ENCODE data around the gene ABCA13.

ABCA13 gene

GRCh38 chr7:48285373-48285772, 114.1 kb downstream of the ABCA13 start:
- Histone ChIP-seq H3K9ac (no peak overlapping the region), H3K9me3 (ENCODE audit: control insufficient read depth, low read length) (no peaks in the 10 kb centered on the region), H2AFZ (no peak overlapping the region), H3K4me2 (ENCODE audit: low read length) (no peak overlapping the region), H3K4me3 (ENCODE audit: low read depth, low read length) (no peak overlapping the region), H3K27me3 (ENCODE audit: control insufficient read depth, insufficient read depth, low read length) (no peaks in the 10 kb centered on the region), H3K4me1 (no peaks in the 10 kb centered on the region), H3K79me2 (no peaks in the 10 kb centered on the region), H3K27ac (no peak overlapping the region), H3K36me3 (ENCODE audit: control insufficient read depth, insufficient read depth, low read length) (no peaks in the 10 kb centered on the region)
- no peak for TF ChIP-seq CTCF (IDR thresholded peaks at IDR 0.05)

DNA sequence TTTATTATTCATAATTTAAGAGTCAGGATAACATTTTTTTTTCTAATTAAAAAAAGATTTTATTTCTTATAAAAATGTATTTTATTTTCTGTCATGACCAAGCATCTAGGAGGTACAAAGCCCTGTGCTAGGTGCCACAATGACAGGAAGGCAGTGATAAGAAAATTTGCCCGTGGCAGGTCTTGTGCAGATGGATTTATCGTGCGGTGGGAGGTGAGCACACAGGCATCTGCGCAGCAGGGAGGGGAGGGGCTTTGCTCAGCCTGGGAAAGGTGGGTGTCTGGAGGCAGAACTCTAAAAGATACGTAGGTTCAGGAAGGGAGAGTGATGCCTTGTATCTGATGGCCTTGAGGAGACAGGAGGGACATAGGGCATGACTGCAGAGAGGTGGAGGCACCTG, 115.6 kb downstream of the ABCA13 start:
- no peak for TF ChIP-seq CTCF (IDR thresholded peaks at IDR 0.05)
- Histone ChIP-seq H3K4me3 (ENCODE audit: low read depth, low read length) (no peak overlapping the region), H2AFZ (no peak overlapping the region), H3K4me2 (ENCODE audit: low read length) (no peak overlapping the region), H3K9ac (no peak overlapping the region), H3K36me3 (ENCODE audit: control insufficient read depth, insufficient read depth, low read length) (no peaks in the 10 kb centered on the region), H3K27me3 (ENCODE audit: control insufficient read depth, insufficient read depth, low read length) (no peaks in the 10 kb centered on the region), H3K79me2 (no peaks in the 10 kb centered on the region), H3K9me3 (ENCODE audit: control insufficient read depth, low read length) (no peaks in the 10 kb centered on the region), H3K27ac (no peak overlapping the region), H3K4me1 (no peaks in the 10 kb centered on the region)

DNA sequence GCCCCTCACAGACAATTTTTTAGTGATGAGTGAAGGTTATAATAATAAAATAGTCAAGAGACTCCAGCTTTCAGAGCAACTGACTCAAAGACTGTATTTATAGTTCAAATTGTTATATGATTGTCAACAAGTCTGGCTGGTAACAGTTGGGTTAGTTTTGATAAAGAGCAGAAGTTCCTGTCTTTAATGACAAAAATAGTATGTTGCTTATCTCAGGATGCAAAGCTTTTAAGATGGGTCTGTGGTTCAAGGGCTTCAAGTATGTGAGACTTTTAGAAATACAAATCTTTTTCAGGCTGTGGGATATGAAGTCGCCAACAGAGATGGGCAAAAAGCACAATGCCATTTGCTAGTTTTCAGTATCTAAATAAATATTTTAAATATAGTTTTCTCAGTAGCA, 118.4 kb downstream of the ABCA13 start:
- H3K4me1 ChIP-seq = no peaks in the 10 kb centered on the region
- no peak overlapping the region for H3K4me3 ChIP-seq (ENCODE audit: low read depth, low read length)
- TF ChIP-seq CTCF (IDR thresholded peaks at IDR 0.05) = no peak

DNA sequence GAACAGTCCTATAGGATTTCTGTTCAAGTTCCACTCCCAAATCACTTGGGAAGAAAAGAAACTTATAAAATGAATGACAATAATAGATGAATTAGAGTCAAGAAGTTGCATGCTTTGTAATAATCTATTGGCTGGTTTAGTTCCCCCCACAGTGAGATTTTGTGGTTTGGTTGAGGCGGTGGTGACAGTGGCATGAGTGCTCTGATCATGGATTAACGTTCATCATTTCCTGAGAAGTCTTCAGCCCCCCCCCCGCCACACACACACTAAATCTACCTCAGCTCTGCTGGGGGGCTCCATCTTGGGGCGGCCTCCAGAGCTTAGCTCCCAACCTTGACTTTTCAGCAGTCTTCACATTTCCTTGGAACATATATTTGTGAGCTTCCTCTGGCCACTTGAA, 121.7 kb downstream of the ABCA13 start:
- Histone ChIP-seq H3K4me3 (ENCODE audit: low read depth, low read length) (no peak overlapping the region), H3K27me3 (ENCODE audit: control insufficient read depth, insufficient read depth, low read length) (no peaks in the 10 kb centered on the region), H3K36me3 (ENCODE audit: control insufficient read depth, insufficient read depth, low read length) (no peaks in the 10 kb centered on the region), H3K4me1 (no peaks in the 10 kb centered on the region), H3K4me2 (ENCODE audit: low read length) (no peak overlapping the region), H3K27ac (no peak overlapping the region), H3K9ac (no peak overlapping the region), H3K9me3 (ENCODE audit: control insufficient read depth, low read length) (no peaks in the 10 kb centered on the region), H2AFZ (no peak overlapping the region), H3K79me2 (no peaks in the 10 kb centered on the region)
- no peak for TF ChIP-seq CTCF (IDR thresholded peaks at IDR 0.05)

More for the DNA sequence above, 118.4 kb downstream of the ABCA13 start:
- Histone ChIP-seq H3K4me2 (ENCODE audit: low read length) (no peak overlapping the region), H3K9ac (no peak overlapping the region), H3K79me2 (no peaks in the 10 kb centered on the region), H3K27me3 (ENCODE audit: control insufficient read depth, insufficient read depth, low read length) (no peaks in the 10 kb centered on the region), H3K36me3 (ENCODE audit: control insufficient read depth, insufficient read depth, low read length) (no peaks in the 10 kb centered on the region), H3K9me3 (ENCODE audit: control insufficient read depth, low read length) (no peaks in the 10 kb centered on the region), H2AFZ (no peak overlapping the region), H3K27ac (no peak overlapping the region)

GRCh38 chr7:48295296-48295971, 124.2 kb downstream of the ABCA13 start:
- Histone ChIP-seq H3K79me2 (no peaks in the 10 kb centered on the region), H3K9me3 (ENCODE audit: control insufficient read depth, low read length) (no peaks in the 10 kb centered on the region), H3K4me2 (ENCODE audit: low read length) (no peak overlapping the region), H3K36me3 (ENCODE audit: control insufficient read depth, insufficient read depth, low read length) (no peaks in the 10 kb centered on the region), H3K27ac (no peak overlapping the region), H3K27me3 (ENCODE audit: control insufficient read depth, insufficient read depth, low read length) (no peaks in the 10 kb centered on the region), H3K4me3 (ENCODE audit: low read depth, low read length) (no peak overlapping the region), H3K9ac (no peak overlapping the region), H2AFZ (no peak overlapping the region), H3K4me1 (no peaks in the 10 kb centered on the region)
- TF ChIP-seq CTCF (IDR thresholded peaks at IDR 0.05) = no peak

Measured in parathyroid adenoma (tissue), 2 donors.